ENCODE data around the gene FLCN.

DNA sequence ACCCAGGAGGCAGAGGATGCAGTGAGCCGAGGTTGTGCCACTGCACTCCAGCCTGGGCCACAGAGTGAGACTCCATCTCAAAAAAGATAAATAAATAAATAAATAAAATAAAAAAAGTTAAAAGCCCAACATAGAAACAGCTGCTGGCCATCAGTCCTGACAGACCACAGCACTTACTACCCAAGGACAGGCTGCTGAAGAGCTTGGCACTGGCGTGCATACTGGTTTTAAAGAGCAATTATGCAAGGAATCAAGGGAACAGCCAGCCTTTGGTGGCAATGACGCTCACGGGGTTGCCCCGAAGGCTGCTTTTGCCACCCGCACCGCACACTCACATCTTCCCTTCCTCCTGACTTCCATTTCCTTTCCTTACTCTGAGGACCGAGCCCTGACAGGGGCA lies 35.1 kb downstream of the FLCN start:
- TF ChIP-seq POLR2AphosphoS5 (IDR thresholded peaks at IDR 0.05; ENCODE audit: low read length) (no peak), EZH2 (IDR thresholded peaks at IDR 0.05; ENCODE audit: borderline replicate concordance, control insufficient read depth, low read depth, low read length) (no peak), SREBF2 (IDR thresholded peaks at IDR 0.05; ENCODE audit: low read length) (no peak), POLR2A (IDR thresholded peaks at IDR 0.05; ENCODE audit: low read depth, low read length) (no peak), YBX1 (IDR thresholded peaks at IDR 0.05) (no peak), CREB1 (IDR thresholded peaks at IDR 0.05; ENCODE audit: low read depth) (no peak), SIN3A (IDR thresholded peaks at IDR 0.05; ENCODE audit: low read depth, low read length) (no peak), ATF7 (IDR thresholded peaks at IDR 0.05; ENCODE audit: low read depth) (no peak), CHD1 (IDR thresholded peaks at IDR 0.05; ENCODE audit: low read depth, low read length) (no peak)
- TF ChIP-seq, protein P1, sequence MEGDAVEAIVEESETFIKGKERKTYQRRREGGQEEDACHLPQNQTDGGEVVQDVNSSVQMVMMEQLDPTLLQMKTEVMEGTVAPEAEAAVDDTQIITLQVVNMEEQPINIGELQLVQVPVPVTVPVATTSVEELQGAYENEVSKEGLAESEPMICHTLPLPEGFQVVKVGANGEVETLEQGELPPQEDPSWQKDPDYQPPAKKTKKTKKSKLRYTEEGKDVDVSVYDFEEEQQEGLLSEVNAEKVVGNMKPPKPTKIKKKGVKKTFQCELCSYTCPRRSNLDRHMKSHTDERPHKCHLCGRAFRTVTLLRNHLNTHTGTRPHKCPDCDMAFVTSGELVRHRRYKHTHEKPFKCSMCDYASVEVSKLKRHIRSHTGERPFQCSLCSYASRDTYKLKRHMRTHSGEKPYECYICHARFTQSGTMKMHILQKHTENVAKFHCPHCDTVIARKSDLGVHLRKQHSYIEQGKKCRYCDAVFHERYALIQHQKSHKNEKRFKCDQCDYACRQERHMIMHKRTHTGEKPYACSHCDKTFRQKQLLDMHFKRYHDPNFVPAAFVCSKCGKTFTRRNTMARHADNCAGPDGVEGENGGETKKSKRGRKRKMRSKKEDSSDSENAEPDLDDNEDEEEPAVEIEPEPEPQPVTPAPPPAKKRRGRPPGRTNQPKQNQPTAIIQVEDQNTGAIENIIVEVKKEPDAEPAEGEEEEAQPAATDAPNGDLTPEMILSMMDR (IDR thresholded peaks at IDR 0.05 in 2 of 3, conservative IDR thresholded peaks at IDR 0.05 in 1 of 3; ENCODE audit: control insufficient read depth in 2 of 3, extremely low read depth in 1 of 3, insufficient read depth in 1 of 3, low read depth in 3 of 3, low read length in 3 of 3), result no peak
